Activated naive CD8-positive, alpha-beta T cell treated with anti-CD3 and anti-CD28 coated beads, Interleukin-2, amount 50 U/mL, for 24 hours (primary cell): ENCODE measurements around the gene SLC1A5.
"Not testable (repeated sequence)": the region's sequence is repeated elsewhere in the genome, so short reads cannot be mapped to it uniquely, and the experiment has no call there.

Experiments used
- ATAC-seq: fragments of 150-1000 bp; cut with Tn5 transposase; one replicate; pipeline ENCODE4 v1.10.0; 2021
- DNase-seq: peaks from one replicate; pipeline ENCODE4 v3.0.0; 2021
- H3K27ac Mint-ChIP-seq: one replicate; pipeline ENCODE4 v1.8.0; 2021; ENCODE audit warnings: mild to moderate bottlenecking, mixed read lengths
- H3K27me3 Mint-ChIP-seq: one replicate; pipeline ENCODE4 v1.8.0; 2021; ENCODE audit warnings: mixed read lengths
- H3K36me3 Mint-ChIP-seq: one replicate; pipeline ENCODE4 v1.8.0; 2021; ENCODE audit warnings: low read depth, mixed read lengths
- H3K4me1 Mint-ChIP-seq: one replicate; pipeline ENCODE4 v1.8.0; 2021; ENCODE audit warnings: mixed read lengths
- H3K4me3 Mint-ChIP-seq: one replicate; pipeline ENCODE4 v1.8.0; 2021; ENCODE audit warnings: mild to moderate bottlenecking, moderate library complexity, mixed read lengths
- H3K9me3 Mint-ChIP-seq: one replicate; pipeline ENCODE4 v1.8.0; 2021; ENCODE audit warnings: mixed read lengths

Gene SLC1A5

DNA sequence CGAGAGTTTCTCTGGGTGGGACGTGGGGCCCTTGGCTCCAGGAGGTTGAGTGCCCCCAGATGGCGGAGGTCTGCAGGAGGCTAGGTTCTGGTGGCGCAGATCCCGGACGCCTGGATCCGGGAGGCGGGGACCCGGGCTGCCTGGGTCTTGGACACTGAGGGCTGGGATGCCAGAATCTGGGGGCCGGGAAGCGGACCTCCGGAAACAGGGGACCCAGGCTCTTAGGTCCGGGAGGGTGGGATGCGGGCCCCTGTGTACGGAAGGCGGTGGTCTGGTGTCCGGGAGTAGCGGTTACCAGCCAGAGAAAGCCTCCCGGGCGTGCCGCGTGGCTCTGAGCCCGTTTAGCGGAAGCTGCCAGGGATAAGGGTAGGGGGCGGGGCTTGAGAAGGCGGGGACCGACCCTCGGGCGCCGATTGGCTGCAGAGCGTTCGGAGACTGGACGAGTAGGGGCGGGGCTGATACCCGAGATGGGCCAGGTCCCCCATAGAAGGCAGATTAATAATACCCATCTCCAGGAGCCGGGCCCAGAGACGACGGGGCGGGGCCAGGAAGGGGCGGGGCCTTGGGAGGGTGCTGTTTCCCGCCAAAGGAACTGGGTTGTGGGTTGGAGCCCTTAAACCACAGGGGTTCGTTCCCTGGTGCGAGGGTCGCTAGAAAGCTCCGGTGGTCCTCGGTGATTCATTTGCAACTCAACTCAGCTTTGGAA lies at the start of gene SLC1A5:
Gene SLC1A5, minus strand, starts transcription at position 333 of the 706 bp plus-strand sequence. CDS start 629 bp downstream, outside the sequence.
- Mint-ChIP-seq H3K4me1 (peaks cover 40% of the 10 kb centered on the region), H3K4me3 (peak within 1 kb of the TSS; percentile 97), H3K27ac (peak within 1 kb of the TSS; percentile 98), H3K36me3 (peaks cover 39% of the 10 kb centered on the region), H3K9me3 (no peaks in the 10 kb centered on the region), H3K27me3 (no peaks in the 10 kb centered on the region)
- ATAC-seq: peak; percentile 73
- DNase-seq: peak; percentile 100

DNA sequence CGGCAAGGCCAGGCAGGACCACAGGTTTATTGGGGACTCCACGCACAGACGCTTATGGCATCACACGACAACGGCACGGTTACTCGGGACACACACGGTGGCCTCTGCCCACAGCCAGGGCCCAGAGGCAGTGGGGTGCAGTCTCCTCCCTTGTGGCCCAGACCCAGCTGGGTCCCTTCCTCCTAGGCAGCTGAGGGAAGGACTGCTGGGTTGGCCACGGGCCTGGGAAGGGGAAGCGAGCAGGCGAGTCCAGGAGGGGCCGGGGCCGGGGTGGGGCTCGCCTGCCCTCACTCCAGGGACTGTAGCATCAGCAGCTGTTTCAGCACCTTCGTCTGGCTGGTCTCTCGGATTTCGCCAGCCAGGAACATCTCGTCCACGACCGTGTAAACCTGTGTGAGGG lies 49.8 kb upstream of the SLC1A5 start:
- no peaks in the 10 kb centered on the region for H3K4me1 Mint-ChIP-seq
- DNase-seq (no peak), ATAC-seq (no peak)
- H3K4me3 Mint-ChIP-seq: no peak overlapping the region
- H3K36me3 Mint-ChIP-seq: peaks cover 12% of the 10 kb centered on the region
- H3K9me3 Mint-ChIP-seq: no peaks in the 10 kb centered on the region
- H3K27ac Mint-ChIP-seq: no peak overlapping the region
- no peaks in the 10 kb centered on the region for H3K27me3 Mint-ChIP-seq

DNA sequence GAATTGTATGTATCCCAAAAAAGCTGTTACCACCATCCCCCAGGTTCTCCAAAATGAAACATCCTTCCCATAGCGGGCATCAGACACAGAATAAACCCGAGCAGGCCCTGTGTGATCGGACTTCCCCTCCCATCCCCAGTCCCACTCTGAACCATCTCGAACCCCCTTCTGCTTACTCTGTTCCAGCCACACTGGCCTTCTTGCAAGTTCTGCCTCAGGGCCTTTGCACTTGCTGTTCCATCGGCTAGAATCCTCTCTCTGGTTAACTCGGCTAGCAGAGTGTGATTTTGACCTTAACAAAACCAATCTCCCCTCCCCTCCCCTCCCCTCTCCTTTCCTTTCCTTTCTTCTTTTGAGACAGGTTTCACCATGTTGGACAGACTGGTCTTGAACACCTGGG lies 46.6 kb upstream of the SLC1A5 start:
- Mint-ChIP-seq H3K27me3 (no peaks in the 10 kb centered on the region), H3K27ac (no peak overlapping the region), H3K4me1 (no peaks in the 10 kb centered on the region), H3K9me3 (no peaks in the 10 kb centered on the region), H3K4me3 (no peak overlapping the region), H3K36me3 (peaks cover 12% of the 10 kb centered on the region)
- ATAC-seq (no peak), DNase-seq (no peak)

DNA sequence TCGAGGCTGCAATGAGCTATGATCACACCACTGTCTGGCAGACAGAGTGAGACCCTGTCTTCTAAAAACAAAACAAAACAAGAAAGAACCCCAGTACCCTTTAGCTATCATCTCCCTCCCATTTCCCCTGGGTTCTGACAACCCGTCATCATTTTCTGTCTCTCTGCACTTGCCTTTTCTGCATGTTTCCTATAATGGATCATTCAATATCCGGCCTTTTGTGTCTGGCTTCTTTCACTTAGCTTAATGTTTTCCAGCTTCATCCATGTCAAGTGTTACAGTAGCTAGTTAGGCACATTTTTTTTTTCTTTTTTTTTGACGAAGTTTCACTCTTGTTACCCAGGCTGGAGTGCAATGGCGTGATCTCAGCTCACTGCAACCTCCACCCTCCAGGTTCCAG lies 45.7 kb upstream of the SLC1A5 start:
- peaks cover 5% of the 10 kb centered on the region for H3K4me1 Mint-ChIP-seq
- no peak overlapping the region for H3K27ac Mint-ChIP-seq
- no peaks in the 10 kb centered on the region for H3K27me3 Mint-ChIP-seq
- H3K36me3 Mint-ChIP-seq: peaks cover 10% of the 10 kb centered on the region
- H3K4me3 Mint-ChIP-seq: no peak overlapping the region
- ATAC-seq (no peak), DNase-seq (no peak)
- no peaks in the 10 kb centered on the region for H3K9me3 Mint-ChIP-seq

DNA sequence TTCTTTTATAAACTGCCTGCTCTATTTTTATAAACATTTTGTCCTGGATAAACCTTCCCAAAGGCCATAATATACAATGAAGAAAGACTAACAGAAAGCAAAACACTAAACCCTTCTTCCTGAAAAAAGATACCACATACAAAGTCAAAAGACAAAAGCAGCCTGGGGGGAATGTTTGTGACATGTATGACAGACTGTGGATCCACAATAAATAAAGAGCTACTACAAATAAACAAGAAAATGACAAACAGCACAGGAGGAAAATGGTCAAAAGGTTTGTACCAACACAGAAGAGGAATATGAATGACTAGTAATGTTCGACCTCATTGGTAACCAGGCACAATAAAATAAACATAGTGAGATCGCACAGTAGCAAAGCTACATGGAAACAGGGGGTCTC lies 42.5 kb upstream of the SLC1A5 start:
- peaks cover 12% of the 10 kb centered on the region for H3K4me1 Mint-ChIP-seq
- H3K9me3 Mint-ChIP-seq: no peaks in the 10 kb centered on the region
- DNase-seq: no peak
- H3K36me3 Mint-ChIP-seq: no peaks in the 10 kb centered on the region
- no peak for ATAC-seq
- H3K27ac Mint-ChIP-seq: no peak overlapping the region
- H3K27me3 Mint-ChIP-seq: no peaks in the 10 kb centered on the region
- no peak overlapping the region for H3K4me3 Mint-ChIP-seq

DNA sequence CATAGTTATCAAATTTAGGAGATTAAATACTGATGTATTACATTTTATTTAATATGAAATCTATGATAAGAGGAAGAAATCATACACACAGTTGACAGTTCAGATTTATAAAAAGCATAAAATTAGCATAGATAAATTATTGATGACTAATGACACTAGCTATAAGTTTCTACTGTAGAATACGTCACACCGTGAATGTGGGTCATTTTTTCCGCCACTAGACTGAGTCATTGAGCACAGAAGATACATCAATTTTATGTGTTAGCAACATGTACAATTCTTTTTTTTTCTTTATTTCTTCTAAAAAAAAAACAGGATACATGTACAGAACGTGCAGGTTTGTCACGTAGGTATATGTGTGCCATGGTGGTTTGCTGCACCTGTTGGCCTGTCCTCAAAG lies 40.1 kb upstream of the SLC1A5 start:
- Mint-ChIP-seq H3K27me3 (no peaks in the 10 kb centered on the region), H3K4me1 (peaks cover 25% of the 10 kb centered on the region), H3K36me3 (no peaks in the 10 kb centered on the region), H3K9me3 (no peaks in the 10 kb centered on the region), H3K27ac (no peak overlapping the region), H3K4me3 (no peak overlapping the region)
- ATAC-seq (peak; percentile 53), DNase-seq (peak; percentile 62)

DNA sequence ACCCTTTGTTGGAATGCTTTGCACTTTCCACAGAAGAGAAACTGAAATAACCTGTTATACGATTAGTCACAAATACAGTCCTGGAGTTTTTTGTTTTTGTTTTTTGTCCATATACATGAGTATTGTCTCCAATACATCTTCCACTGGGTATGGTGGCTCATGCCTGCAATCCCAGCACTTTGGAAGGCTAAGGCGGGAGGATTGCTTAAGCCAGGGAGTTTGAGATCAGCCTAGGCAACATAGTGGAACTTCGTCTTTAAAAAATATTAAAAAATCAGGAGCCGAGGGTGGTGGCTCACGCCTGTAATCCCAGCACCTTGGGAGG lies 37.3 kb upstream of the SLC1A5 start:
- Mint-ChIP-seq H3K9me3 (no peaks in the 10 kb centered on the region), H3K4me3 (no peak overlapping the region), H3K27me3 (no peaks in the 10 kb centered on the region), H3K36me3 (no peaks in the 10 kb centered on the region), H3K4me1 (peaks cover 42% of the 10 kb centered on the region), H3K27ac (no peak overlapping the region)
- no peak for ATAC-seq
- DNase-seq: no peak

DNA sequence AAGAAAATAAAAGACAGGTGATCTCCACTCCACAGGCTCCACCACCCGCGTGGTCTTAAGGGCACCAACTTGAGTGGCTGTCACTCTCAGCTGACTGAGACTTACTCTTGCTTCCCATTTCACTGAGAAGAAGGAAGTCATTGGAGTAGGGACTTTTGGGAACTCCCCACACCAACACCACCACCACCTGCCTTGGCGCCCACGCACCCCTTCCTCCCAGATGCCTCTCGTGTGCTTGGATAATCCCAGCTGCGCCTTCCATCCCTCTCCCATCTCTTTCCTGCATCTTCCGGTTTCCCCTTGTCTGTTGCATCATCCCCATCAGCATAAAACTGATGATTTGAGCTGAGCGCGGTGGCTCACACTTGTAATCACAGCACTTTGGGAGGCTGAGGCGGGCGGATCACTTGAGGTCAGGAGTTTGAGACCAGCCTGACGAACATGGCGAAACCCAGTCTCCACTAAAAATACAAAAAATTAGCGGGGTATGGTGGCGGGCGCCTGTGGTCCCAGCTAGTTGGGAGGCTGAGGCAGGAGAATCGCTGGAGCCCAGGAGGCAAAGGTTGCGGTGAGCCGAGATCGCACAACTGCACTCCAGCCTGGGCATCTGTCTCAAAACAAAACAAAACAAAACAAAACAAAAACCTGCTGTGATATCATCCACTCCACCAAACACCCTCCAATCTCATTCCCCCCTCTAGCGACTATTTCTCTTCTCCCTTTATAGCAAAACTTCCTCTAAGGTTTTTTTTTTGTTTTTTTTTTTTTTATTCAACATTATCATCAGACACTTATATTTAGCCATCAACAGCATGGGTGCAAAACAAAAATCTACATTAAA lies 36.7 kb upstream of the SLC1A5 start:
- ATAC-seq (no peak), DNase-seq (no peak)
- H3K27me3 Mint-ChIP-seq: no peaks in the 10 kb centered on the region
- H3K4me1 Mint-ChIP-seq: peaks cover 48% of the 10 kb centered on the region
- peak overlapping the region; percentile 43 for H3K27ac Mint-ChIP-seq
- no peaks in the 10 kb centered on the region for H3K9me3 Mint-ChIP-seq
- no peaks in the 10 kb centered on the region for H3K36me3 Mint-ChIP-seq
- H3K4me3 Mint-ChIP-seq: no peak overlapping the region

DNA sequence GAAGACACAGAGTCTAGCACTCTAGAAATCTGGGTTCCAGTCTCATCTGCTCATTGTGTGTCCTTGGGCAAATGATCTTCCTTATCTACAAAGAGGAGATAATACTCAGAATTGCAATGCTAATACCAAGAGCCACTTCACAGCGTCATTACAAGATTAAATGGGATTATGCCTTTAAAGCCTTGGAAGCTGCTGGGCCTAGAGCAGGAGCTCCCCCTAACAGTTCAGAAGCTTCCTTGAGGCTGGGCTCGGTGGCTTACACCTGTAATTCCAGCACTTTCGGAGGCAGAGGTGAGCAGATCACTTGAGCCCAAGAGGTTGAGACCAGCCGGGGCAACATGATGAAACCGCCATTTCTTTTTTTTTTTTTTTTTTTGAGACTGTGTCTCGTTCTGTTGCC lies 34.7 kb upstream of the SLC1A5 start:
- H3K9me3 Mint-ChIP-seq: no peaks in the 10 kb centered on the region
- no peak overlapping the region for H3K27ac Mint-ChIP-seq
- no peak for ATAC-seq
- peaks cover 48% of the 10 kb centered on the region for H3K4me1 Mint-ChIP-seq
- H3K4me3 Mint-ChIP-seq: no peak overlapping the region
- H3K27me3 Mint-ChIP-seq: no peaks in the 10 kb centered on the region
- no peak for DNase-seq
- H3K36me3 Mint-ChIP-seq: no peaks in the 10 kb centered on the region

DNA sequence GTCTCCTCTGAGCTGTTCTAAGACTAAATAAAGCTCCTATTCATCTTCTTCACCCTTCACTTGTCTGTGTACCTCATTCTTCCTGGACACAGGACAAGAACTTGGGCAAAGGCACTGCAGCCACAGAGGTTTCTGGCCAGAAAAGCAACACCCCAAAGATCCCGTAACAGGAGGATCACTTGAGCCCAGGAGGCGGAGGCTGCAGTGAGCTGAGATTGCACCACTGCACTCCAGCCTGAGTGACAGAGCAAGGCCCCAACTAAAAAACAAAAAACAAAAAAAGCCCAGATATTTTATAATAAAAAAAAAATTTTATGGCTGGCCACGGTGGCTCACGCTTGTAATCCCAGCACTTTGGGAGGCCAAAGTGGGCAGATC lies 34.0 kb upstream of the SLC1A5 start:
- H3K9me3 Mint-ChIP-seq, DNase-seq, H3K4me3 Mint-ChIP-seq, ATAC-seq, H3K36me3 Mint-ChIP-seq, H3K27me3 Mint-ChIP-seq: not testable (repeated sequence)
- peak overlapping the region; percentile 31 for H3K27ac Mint-ChIP-seq
- peaks cover 48% of the 10 kb centered on the region for H3K4me1 Mint-ChIP-seq

DNA sequence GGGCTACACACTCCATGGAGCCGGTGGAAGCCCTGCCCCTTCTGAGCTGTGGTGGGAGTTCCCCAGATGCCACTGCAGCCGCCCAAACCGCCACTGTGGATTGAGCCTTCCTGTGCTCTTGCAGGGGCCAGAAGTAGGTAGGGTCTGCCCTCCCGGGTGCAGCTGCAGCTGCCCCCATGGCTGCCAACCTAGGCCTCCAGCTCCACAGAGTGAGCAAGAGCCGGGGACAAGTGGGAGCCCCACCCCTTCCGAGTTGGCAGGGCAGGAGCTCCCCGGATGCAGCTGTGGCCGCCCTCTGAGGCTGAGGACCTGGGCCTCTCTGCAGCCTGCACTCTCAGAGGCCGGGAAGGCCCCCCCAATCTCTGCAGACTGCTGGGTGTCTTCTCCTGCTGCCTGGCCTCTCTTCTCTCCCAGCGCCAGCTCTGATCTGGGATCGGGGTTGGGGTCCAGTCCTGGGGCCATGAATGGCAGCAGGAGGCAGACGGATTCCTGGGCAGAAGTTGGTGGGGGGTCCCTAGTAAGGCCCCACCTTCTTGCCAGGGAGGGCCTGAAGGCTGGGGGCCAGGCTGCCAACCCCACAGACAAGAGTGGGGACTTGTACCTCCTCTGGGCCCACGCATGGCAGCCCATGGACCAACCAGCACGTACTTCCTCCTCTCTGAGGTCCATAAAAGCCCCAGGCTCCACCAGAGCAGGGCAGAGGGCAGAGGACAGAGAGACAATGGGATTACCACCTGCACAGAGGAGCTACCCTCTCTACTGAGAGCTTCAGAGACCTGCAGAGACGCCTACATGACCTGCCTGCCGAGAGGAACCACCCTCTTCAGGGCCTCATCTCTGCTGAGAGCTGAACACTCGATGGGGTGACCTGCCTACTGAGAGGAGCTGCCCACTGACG lies 33.4 kb upstream of the SLC1A5 start:
- peak; percentile 67 for DNase-seq
- no peaks in the 10 kb centered on the region for H3K36me3 Mint-ChIP-seq
- peaks cover 50% of the 10 kb centered on the region for H3K4me1 Mint-ChIP-seq
- no peaks in the 10 kb centered on the region for H3K27me3 Mint-ChIP-seq
- peak; percentile 81 for ATAC-seq
- no peaks in the 10 kb centered on the region for H3K9me3 Mint-ChIP-seq
- H3K27ac Mint-ChIP-seq: peak overlapping the region; percentile 31
- H3K4me3 Mint-ChIP-seq: no peak overlapping the region

DNA sequence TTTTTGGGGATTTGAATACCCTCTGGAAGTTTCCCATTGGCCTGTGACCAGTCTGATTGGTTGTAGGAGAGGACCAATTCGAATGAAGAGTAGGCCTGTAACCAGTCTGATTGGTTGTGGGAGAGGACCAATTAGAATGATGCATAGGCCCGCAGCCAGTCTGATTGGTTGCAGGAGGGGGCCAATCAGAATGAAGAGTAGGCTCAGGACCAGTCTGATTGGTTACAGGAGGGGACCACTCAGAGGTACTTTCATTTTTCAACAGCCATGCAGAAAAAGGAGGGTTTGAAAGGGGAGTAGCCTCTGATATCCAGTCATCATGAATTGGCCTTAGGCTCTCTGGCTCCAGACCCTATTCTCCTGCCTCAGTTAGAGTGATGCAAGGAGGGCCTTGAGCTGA lies 30.4 kb upstream of the SLC1A5 start:
- no peaks in the 10 kb centered on the region for H3K27me3 Mint-ChIP-seq
- ATAC-seq (no peak), DNase-seq (no peak)
- no peaks in the 10 kb centered on the region for H3K9me3 Mint-ChIP-seq
- no peak overlapping the region for H3K4me3 Mint-ChIP-seq
- no peaks in the 10 kb centered on the region for H3K36me3 Mint-ChIP-seq
- H3K27ac Mint-ChIP-seq: peak overlapping the region; percentile 18
- H3K4me1 Mint-ChIP-seq: peaks cover 38% of the 10 kb centered on the region

DNA sequence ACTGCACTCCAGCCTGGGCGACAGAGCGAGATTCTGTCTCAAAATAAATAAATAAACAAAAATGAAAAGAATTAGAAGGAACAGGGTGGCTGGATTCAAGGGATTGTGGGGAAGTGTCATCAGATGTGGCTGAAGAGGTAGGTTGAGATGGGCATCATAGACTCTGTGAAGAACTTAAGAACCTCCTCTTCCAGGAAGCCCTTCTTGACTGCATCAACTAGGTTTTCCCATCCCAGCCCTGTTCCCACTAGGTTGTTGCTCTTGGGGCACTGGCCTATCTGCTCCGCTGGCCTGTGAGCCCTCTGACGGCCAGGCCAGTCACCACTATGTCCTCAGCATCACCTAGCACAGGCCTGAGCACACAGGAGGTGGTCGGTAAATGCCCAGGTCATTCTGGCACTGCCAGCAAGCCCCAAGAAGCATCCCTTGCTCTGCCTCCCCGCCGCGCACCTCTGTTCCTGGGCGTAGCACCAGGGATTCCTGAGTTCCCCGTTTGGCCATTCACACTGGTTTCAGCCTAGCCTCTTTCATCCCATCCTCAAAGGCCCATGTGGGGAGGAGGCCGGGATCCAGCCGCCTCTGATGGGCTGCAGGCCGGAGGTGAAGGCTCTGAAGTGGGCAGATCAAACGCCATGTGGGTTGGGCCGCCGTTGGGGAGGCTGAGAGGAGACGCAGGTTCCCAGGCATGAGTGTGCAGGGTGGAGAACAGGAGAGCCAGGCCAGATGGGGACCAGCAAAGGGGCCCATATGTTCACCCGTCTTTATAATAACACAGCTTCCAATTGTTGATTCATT lies 27.6 kb upstream of the SLC1A5 start:
- H3K9me3 Mint-ChIP-seq: no peaks in the 10 kb centered on the region
- DNase-seq (no peak), ATAC-seq (no peak)
- peaks cover 26% of the 10 kb centered on the region for H3K4me1 Mint-ChIP-seq
- no peaks in the 10 kb centered on the region for H3K27me3 Mint-ChIP-seq
- no peaks in the 10 kb centered on the region for H3K36me3 Mint-ChIP-seq
- no peak overlapping the region for H3K4me3 Mint-ChIP-seq
- no peak overlapping the region for H3K27ac Mint-ChIP-seq

DNA sequence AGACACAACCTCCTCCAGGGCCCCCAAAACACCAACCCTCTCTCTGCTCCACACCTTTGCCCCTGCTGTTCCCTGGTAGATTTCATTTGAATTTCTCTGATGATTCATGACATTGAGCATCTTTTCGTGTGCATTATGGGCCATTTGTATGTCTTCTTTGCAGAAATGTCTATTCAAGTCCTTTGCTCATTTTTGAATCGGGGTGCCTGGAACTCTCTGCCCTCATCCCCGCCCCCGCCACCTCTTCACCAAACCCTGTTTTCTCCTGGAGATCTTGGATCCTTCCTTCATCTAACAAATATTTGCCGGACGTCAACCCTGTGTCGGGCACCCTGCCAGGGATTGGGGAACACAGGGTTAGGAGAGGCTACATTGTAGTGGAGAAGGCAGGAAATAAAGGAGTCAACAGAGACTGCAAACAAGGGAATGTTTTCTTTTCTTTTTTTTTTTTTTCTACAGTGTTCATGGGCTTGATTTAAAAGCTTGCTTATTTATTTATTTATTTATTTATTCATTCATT lies 25.5 kb upstream of the SLC1A5 start:
- no peak for ATAC-seq
- Mint-ChIP-seq H3K27me3 (no peaks in the 10 kb centered on the region), H3K4me1 (peaks cover 6% of the 10 kb centered on the region), H3K4me3 (no peak overlapping the region), H3K9me3 (no peaks in the 10 kb centered on the region), H3K36me3 (no peaks in the 10 kb centered on the region), H3K27ac (no peak overlapping the region)
- no peak for DNase-seq
